ENCODE measurements around the gene GTF2H4.

- no peak for TF ChIP-seq CTCF (IDR thresholded peaks at IDR 0.05; ENCODE audit: low read depth, low read length, poor library complexity, severe bottlenecking)
- TF ChIP-seq EZH2phosphoT487 (IDR thresholded peaks at IDR 0.05; ENCODE audit: borderline replicate concordance, low read length), result no peak
Measured at GRCh38 chr6:30887901-30888815, 19.8 kb upstream of the GTF2H4 start.
